ENCODE results near the gene MSH3.

MSH3 gene

DNA sequence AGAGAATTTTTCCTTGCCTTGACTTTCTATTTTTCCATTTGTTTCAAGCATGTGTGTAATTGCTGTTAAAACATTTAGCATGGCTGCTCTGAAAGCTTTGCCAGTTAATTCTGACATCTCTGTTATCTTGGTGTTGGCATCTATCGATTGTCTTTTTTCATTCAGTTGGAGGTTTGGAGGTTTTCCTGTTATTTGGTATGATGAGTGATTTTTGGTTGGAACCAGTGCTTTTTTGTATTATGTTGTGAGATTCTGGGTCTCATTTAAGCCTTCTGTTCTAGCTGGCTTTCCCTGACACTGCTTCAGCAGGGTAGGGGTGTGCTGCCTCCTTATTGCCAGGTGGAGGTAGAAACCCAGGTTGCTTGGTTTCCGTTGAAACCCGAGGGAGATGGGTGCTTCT lies 41.2 kb downstream of the MSH3 start:
- TF ChIP-seq, protein P1, sequence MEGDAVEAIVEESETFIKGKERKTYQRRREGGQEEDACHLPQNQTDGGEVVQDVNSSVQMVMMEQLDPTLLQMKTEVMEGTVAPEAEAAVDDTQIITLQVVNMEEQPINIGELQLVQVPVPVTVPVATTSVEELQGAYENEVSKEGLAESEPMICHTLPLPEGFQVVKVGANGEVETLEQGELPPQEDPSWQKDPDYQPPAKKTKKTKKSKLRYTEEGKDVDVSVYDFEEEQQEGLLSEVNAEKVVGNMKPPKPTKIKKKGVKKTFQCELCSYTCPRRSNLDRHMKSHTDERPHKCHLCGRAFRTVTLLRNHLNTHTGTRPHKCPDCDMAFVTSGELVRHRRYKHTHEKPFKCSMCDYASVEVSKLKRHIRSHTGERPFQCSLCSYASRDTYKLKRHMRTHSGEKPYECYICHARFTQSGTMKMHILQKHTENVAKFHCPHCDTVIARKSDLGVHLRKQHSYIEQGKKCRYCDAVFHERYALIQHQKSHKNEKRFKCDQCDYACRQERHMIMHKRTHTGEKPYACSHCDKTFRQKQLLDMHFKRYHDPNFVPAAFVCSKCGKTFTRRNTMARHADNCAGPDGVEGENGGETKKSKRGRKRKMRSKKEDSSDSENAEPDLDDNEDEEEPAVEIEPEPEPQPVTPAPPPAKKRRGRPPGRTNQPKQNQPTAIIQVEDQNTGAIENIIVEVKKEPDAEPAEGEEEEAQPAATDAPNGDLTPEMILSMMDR (IDR thresholded peaks at IDR 0.05; ENCODE audit: borderline replicate concordance, insufficient read depth, low read depth, low read length) = no peak

DNA sequence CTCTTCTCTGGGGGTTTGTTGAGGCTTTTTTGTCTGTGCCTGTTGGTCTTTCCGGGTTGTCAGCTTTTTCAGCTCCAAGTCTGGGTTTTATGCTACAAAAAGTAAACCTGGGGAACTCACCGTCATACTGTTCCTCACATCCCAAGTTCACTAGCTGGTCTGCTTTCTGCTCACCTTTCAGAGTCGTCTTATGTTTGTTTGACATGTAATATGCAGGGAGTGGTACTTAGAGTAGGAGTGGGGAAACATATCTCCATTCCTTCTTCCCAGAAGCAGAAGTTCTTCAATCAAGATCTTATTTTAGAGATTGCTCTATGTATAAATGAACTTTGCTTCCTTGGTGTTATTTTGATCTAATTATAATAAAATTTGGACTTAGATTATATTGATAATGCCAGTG lies 42.0 kb downstream of the MSH3 start:
- TF ChIP-seq, protein P1 (IDR thresholded peaks at IDR 0.05; ENCODE audit: borderline replicate concordance, insufficient read depth, low read depth, low read length) = no peak
- H3K4me3 ChIP-seq (ENCODE audit: low read depth, low read length) = no peak overlapping the region

More for the DNA sequence above, 41.2 kb downstream of the MSH3 start:
- no peak overlapping the region for H3K4me3 ChIP-seq (ENCODE audit: low read depth, low read length)

DNA sequence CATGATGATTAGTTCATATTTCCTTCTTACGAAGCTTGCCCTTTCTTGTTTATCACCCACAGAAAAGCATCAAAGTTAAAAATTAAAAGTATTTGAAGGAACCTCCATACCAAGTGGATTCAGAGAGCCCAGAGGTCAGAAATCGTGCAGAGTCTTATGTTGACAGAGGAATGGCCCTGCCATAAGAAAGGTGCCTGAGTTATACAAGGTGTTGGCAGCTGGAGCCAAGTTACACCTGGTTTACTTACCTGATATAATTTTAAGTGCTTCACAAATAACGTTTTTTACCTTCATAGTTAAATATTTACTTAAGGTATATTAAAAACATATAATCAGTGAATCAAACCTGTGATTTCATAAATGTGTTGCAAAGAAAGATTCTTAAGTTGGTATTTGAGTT lies 42.6 kb downstream of the MSH3 start:
- no peak overlapping the region for H3K4me3 ChIP-seq (ENCODE audit: low read depth, low read length)
- TF ChIP-seq, protein P1 (IDR thresholded peaks at IDR 0.05; ENCODE audit: borderline replicate concordance, insufficient read depth, low read depth, low read length) = no peak

DNA sequence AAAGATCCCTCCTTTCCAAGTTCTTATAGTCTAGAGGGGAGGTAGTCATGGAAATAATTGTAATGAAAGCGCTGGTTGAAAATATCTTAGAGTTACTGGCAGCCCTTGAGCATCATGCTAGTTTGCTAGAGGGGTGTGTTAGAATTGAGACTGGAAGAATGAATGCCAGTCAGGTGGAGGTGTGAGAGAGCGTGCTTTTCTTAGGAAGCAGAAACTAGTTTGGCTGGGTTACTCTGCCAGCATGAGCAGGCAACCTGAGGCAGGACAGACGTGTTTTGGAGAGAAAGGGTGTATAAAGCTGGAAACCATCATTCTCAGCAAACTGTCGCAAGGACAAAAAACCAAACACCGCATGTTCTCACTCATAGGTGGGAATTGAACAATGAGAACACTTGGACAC lies 43.9 kb downstream of the MSH3 start:
- TF ChIP-seq, protein P1 (IDR thresholded peaks at IDR 0.05; ENCODE audit: borderline replicate concordance, insufficient read depth, low read depth, low read length) = no peak
- H3K4me3 ChIP-seq (ENCODE audit: low read depth, low read length) = no peak overlapping the region

DNA sequence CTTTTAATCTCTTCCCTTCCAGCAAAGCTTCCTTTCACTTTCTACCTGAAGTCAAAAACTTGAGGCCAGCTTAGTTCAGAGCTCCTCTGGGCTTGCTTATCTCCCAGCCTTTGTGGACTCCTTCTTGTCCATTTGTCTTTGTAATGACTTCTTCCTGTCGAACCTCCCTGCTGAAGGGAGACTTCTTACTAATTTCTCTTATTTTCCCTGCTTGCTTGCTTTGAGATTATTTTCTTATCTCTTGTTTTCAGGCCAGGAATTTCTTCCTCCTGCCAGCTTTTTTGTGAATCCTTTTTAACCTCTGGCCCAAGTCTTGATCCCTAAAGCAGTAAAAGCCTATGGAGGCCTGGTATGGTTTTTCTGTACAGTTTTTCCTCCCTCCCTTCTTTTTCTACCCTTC lies 47.1 kb downstream of the MSH3 start:
- TF ChIP-seq, protein P1 (IDR thresholded peaks at IDR 0.05; ENCODE audit: borderline replicate concordance, insufficient read depth, low read depth, low read length) = no peak
- no peak overlapping the region for H3K4me3 ChIP-seq (ENCODE audit: low read depth, low read length)

DNA sequence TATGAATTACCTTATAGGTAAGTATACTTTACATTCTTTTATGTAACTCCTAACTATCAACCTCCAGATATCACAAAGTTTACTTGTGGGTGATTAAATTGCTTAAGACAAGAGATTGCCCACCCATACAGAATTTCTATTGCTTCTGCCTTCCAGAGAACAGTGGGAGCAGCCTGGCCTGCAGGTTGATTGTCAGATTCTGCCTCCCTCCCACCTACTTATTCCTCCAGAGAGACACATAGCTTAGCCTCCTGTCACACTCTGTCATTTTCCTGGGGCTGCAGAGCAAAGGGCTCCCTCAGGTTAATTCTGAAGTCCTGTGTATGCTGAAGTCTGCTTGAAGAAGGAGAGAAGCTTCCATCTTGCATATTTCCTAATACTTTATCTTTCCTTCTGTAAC lies 48.8 kb downstream of the MSH3 start:
- TF ChIP-seq, protein P1 (IDR thresholded peaks at IDR 0.05; ENCODE audit: borderline replicate concordance, insufficient read depth, low read depth, low read length) = no peak
- no peak overlapping the region for H3K4me3 ChIP-seq (ENCODE audit: low read depth, low read length)

DNA sequence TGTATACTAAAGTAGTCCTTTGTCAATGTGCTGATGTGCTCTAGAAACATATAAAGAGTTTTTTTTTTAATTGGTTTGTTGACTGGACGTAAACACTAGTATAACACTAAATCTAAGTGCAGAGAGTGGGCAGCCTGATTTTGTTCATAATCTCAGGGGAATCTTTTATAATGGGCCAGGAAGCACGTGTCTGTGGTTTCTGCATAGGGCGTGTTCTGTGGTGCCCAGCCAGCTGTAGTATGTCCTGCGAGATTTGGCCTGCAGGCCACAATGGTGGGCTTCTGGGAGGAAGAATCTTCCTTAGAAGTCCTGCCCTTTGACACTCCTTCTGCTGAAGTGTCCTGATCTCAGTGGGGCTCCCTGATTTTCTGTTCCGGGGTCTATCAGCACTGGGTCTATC lies 49.3 kb downstream of the MSH3 start:
- H3K4me3 ChIP-seq (ENCODE audit: low read depth, low read length) = no peak overlapping the region
- TF ChIP-seq, protein P1 (IDR thresholded peaks at IDR 0.05; ENCODE audit: borderline replicate concordance, insufficient read depth, low read depth, low read length) = no peak

Measured in GM12875 (cell line).